ENCODE measurements around the gene SP6.

The SP6 gene

DNA sequence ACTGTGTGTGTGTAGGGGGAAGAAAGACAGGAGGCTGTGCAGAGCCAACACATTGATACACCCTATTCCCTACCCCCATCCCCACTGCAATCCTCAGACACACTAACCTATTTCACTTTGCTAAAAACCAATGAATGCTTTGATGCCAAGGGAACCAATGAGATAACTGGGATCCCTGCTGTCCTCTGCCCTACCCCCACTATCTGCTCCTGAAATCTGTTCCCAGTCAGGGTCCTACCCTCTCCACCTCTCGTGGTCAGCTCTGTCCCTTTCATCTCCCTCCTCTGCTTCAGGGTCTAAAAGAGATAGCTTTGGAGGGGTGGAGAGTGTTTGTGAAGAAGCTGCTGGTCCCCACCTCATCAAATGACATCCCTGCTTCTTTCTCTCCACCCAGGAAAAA is 19.1 kb upstream of the SP6 start:
- H3K9me3 Mint-ChIP-seq, result no peaks in the 10 kb centered on the region
- TF ChIP-seq, protein P1, sequence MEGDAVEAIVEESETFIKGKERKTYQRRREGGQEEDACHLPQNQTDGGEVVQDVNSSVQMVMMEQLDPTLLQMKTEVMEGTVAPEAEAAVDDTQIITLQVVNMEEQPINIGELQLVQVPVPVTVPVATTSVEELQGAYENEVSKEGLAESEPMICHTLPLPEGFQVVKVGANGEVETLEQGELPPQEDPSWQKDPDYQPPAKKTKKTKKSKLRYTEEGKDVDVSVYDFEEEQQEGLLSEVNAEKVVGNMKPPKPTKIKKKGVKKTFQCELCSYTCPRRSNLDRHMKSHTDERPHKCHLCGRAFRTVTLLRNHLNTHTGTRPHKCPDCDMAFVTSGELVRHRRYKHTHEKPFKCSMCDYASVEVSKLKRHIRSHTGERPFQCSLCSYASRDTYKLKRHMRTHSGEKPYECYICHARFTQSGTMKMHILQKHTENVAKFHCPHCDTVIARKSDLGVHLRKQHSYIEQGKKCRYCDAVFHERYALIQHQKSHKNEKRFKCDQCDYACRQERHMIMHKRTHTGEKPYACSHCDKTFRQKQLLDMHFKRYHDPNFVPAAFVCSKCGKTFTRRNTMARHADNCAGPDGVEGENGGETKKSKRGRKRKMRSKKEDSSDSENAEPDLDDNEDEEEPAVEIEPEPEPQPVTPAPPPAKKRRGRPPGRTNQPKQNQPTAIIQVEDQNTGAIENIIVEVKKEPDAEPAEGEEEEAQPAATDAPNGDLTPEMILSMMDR (IDR thresholded peaks at IDR 0.05; ENCODE audit: unreplicated experiment in 3 of 3), result no peak

DNA sequence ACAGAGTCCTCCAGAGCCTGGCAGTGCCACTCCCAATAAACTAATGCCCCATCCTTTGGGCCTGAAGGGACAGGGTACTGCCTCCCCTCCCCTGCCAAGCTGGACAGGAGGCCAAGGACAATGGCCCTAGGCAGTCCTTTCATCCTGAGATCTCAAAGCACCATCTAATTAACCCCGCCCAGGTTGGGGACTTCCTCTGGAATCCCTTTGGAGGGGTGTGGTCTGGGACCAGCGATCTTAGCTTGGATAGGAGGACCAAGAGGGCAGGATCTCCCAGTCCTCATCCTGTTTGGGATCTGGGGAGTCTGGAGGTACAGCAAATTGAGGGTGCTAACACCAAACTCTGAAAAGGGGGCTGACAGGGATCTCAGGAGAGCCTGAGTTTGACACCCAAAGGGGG is 18.2 kb upstream of the SP6 start:
- Mint-ChIP-seq H3K36me3 (ENCODE audit: low read depth) (no peaks in the 10 kb centered on the region), H3K9me3 (no peaks in the 10 kb centered on the region), H3K27me3 (ENCODE audit: low read depth) (peaks cover 90% of the 10 kb centered on the region), H3K4me1 (peaks cover 23% of the 10 kb centered on the region), H3K4me3 (no peak overlapping the region), H3K27ac (no peak overlapping the region)
- TF ChIP-seq, protein P1 (IDR thresholded peaks at IDR 0.05; ENCODE audit: unreplicated experiment in 3 of 3), result no peak

More for the DNA sequence above, 19.1 kb upstream of the SP6 start:
- peaks cover 26% of the 10 kb centered on the region for H3K4me1 Mint-ChIP-seq
- H3K27me3 Mint-ChIP-seq (ENCODE audit: low read depth), result peaks cover 95% of the 10 kb centered on the region
- no peak overlapping the region for H3K4me3 Mint-ChIP-seq
- H3K27ac Mint-ChIP-seq, result no peak overlapping the region
- no peaks in the 10 kb centered on the region for H3K36me3 Mint-ChIP-seq (ENCODE audit: low read depth)

DNA sequence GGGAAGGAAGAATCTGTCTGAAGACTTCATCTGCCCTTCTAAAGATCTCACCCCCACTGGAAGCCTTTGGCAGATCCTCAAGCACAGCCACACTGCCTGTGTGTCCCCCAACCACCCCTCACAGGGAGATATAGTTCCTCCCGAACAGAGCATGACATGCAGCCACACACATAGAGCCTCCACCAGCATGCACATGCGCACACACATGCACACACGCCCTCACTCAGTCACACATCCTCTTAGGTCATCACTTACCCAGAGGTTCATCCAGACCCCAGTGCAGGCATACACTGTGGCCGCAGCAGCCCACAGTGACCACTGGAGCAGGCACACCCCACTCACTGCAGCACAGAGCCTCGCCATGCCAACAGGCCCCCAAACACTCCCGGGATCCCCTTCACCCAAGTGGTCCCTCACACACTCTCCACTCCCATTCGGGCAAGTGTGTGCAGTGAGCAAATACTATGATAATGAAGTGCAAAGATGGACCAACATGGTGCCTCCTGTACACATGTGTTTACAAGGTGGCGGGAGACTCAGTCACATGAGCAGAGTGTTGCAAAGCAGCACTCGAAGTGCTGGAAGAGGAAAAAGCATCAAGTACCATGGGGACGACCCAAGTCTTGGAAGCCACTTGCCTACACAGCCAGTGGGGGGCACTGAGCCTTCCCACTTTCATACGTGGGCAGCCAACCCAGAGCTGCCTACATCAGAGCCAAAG is 17.0 kb upstream of the SP6 start:
- no peak overlapping the region for H3K4me3 Mint-ChIP-seq
- H3K9me3 Mint-ChIP-seq, result no peaks in the 10 kb centered on the region
- H3K36me3 Mint-ChIP-seq (ENCODE audit: low read depth), result no peaks in the 10 kb centered on the region
- peaks cover 16% of the 10 kb centered on the region for H3K4me1 Mint-ChIP-seq
- H3K27me3 Mint-ChIP-seq (ENCODE audit: low read depth), result peaks cover 82% of the 10 kb centered on the region
- TF ChIP-seq, protein P1 (IDR thresholded peaks at IDR 0.05; ENCODE audit: unreplicated experiment in 3 of 3), result no peak
- no peak overlapping the region for H3K27ac Mint-ChIP-seq

DNA sequence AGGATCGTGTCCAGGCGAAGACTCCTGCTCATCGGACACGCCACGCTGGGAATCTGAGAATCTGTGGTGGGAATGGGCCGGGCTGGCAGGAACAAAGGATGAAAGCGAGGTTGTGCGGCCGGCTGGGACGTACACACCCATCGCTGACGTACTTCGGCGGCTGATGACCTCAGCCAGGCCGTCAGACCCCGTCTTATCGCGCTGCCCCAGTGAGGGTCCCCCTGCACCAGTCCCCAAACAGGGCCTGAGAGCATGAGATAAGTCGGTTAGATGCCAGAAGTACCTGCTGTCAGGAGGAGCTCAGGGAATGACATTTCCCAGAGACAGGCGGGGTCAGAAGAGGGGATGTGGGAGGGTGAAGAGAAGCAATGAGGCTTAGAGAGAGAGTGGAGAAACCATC is 16.0 kb upstream of the SP6 start:
- Mint-ChIP-seq H3K27me3 (ENCODE audit: low read depth) (peaks cover 81% of the 10 kb centered on the region), H3K27ac (no peak overlapping the region), H3K4me3 (no peak overlapping the region), H3K36me3 (ENCODE audit: low read depth) (no peaks in the 10 kb centered on the region), H3K9me3 (no peaks in the 10 kb centered on the region), H3K4me1 (peaks cover 15% of the 10 kb centered on the region)
- TF ChIP-seq, protein P1 (IDR thresholded peaks at IDR 0.05; ENCODE audit: unreplicated experiment in 3 of 3), result no peak

DNA sequence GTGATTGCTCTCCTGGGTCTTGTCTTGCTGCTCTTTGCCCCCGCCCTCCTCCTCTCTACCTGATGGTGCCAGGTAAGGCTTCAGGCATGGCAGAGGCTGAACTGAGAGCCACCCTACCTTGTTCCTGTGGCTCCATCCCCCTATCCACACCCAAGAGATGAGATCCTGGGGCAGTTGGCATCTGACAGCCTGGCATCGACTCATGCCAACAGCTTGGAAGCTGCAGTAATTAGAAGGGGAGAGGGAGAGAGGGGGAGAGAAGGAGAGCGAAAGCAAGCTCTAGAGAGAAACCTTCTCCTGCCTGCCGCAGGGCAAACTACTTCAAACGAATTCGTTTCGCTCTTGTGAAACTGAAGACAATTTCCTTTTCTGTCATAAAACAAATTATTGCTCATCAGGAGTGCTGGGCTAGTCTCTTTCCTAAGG is 13.8 kb upstream of the SP6 start:
- TF ChIP-seq, protein P1 (IDR thresholded peaks at IDR 0.05; ENCODE audit: unreplicated experiment in 3 of 3), result no peak
- no peak overlapping the region for H3K4me3 Mint-ChIP-seq

More for the DNA sequence above, 13.8 kb upstream of the SP6 start:
- H3K9me3 Mint-ChIP-seq, result no peaks in the 10 kb centered on the region
- H3K36me3 Mint-ChIP-seq (ENCODE audit: low read depth), result no peaks in the 10 kb centered on the region
- H3K4me1 Mint-ChIP-seq, result peaks cover 7% of the 10 kb centered on the region
- H3K27me3 Mint-ChIP-seq (ENCODE audit: low read depth), result peaks cover 70% of the 10 kb centered on the region
- no peak overlapping the region for H3K27ac Mint-ChIP-seq

Measured in nephron (organoid).